Measurements from ENCODE around the gene BBS2. TPM values are rescaled to one million over a fixed set of nuclear protein-coding genes. Genes with fewer than 3 reads are reported as not detected.

The BBS2 gene
- total and polyA plus RNA-seq, 4 donors: 7.1 to 13.8 (median 11.1) TPM

- H3K36me3 ChIP-seq (ENCODE audit: control insufficient read depth in 4 of 4, insufficient read depth in 3 of 4, low read depth in 1 of 4, low read length in 3 of 4): peaks cover 7 to 72% (median 49%) of the 10 kb centered on the region in 4 donors
- TF ChIP-seq RXRA (IDR thresholded peaks at IDR 0.05) (no peak), RAD21 (IDR thresholded peaks at IDR 0.05) (no peak), FOXA1 (IDR thresholded peaks at IDR 0.05) (no peak), HNF4A (conservative IDR thresholded peaks at IDR 0.05) (no peak), JUND (IDR thresholded peaks at IDR 0.05) (no peak), GABPA (IDR thresholded peaks at IDR 0.05 in 1 of 2, conservative IDR thresholded peaks at IDR 0.05 in 1 of 2) (no peak), NR2F2 (IDR thresholded peaks at IDR 0.05) (no peak), ATF3 (IDR thresholded peaks at IDR 0.05) (no peak), REST (IDR thresholded peaks at IDR 0.05) (no peak), FOXA2 (IDR thresholded peaks at IDR 0.05) (no peak), TAF1 (conservative IDR thresholded peaks at IDR 0.05) (no peak), YY1 (IDR thresholded peaks at IDR 0.05) (no peak), EGR1 (IDR thresholded peaks at IDR 0.05; ENCODE audit: low read depth in 2 of 2) (no peak), SP1 (IDR thresholded peaks at IDR 0.05) (no peak), MAX (IDR thresholded peaks at IDR 0.05) (no peak), HNF4G (IDR thresholded peaks at IDR 0.05) (no peak), ZBTB33 (IDR thresholded peaks at IDR 0.05) (no peak), CTCF (IDR thresholded peaks at IDR 0.05; ENCODE audit: low read depth, low read length, missing input control) (no peak)
- H3K27me3 ChIP-seq (ENCODE audit: control insufficient read depth in 4 of 4, insufficient read depth in 4 of 4, low read length in 3 of 4): no peaks in the 10 kb centered on the region
- H3K9me3 ChIP-seq (ENCODE audit: control insufficient read depth in 4 of 4, low read length in 3 of 4): no peaks in the 10 kb centered on the region
- 96% methylated on average over 7 of the region's 7 CpGs for WGBS
- H3K9ac ChIP-seq (ENCODE audit: low read depth in 1 of 2, low read length in 2 of 2): no peak overlapping the region
- no peak for DNase-seq (ENCODE audit: low spot score)
- H3K4me1 ChIP-seq (ENCODE audit: control insufficient read depth in 4 of 4, insufficient read depth in 4 of 4, low read length in 3 of 4): no peaks in the 10 kb centered on the region
- H3K4me3 ChIP-seq (ENCODE audit: low read depth in 1 of 3, low read length in 3 of 3): no peak overlapping the region
- H3K27ac ChIP-seq (ENCODE audit: low read depth in 1 of 2, low read length in 2 of 2): no peak overlapping the region
These were observed 50.1 kb downstream of the BBS2 start for GRCh38 chr16:56469748-56470147.

All from liver (tissue), 9 donors.